HCT116 (cell line): ENCODE measurements around the gene KCTD1. TPM values are rescaled to one million over a fixed set of nuclear protein-coding genes. Genes with fewer than 3 reads are reported as not detected.

Experiments used
- ATAC-seq: fragments of 200-7000 bp; cut with Tn5 transposase; 2 replicates; pipeline ENCODE4 v1.9.1; 2020; ENCODE audit warnings: mild to moderate bottlenecking, moderate library complexity
- BruUV-seq: library from RNA; stranded (reverse); fragments of 400-500 nt; replicated peaks from 2 replicates; lab custom pipeline; 2021; lab: Mats Ljungman, UMichigan
- CTCF ChIA-PET: fragments of 300-600 bp; sonication (Branson Sonifier 250); formaldehyde crosslinking; loops from one replicate; lab custom pipeline; 2021; ENCODE audit warnings: antibody characterized with exemption; lab: Charles Lee
- POLR2A ChIA-PET: fragments of 300-600, 350-600 bp; sonication (Branson Sonifier 250); formaldehyde crosslinking; loops from one replicate; lab custom pipeline; 2021; ENCODE audit warnings: antibody characterized with exemption; lab: Charles Lee
- RAD21 ChIA-PET, 2 experiments: fragments of 300-600 bp; sonication (Branson Sonifier 250); formaldehyde crosslinking; loops; one replicate each; lab custom pipeline; 2023; ENCODE audit warnings: low total read pairs in 2 of 2; ENCODE audit not compliant: uncharacterized antibody in 2 of 2, unreplicated experiment in 2 of 2, low non-redundant PET in 1 of 2; lab: Charles Lee
- DNase-seq: peaks from one replicate; pipeline ENCODE4 v3.0.0-alpha.2; 2010; ENCODE audit warnings: low read depth, low spot score
- H2AFZ ChIP-seq: fragments of 200-600 bp; shearing (Covaris generic), sonication (generic); 2 replicates; pipeline ENCODE4 v1.6.1; 2017; ENCODE audit warnings: low read depth, mixed run types, mixed read lengths, antibody characterized with exemption, low read length; ENCODE audit not compliant: poor library complexity, severe bottlenecking
- H3K27ac ChIP-seq: 2 replicates; pipeline ENCODE4 v1.5.1; 2012; ENCODE audit warnings: low read depth, low read length
- H3K27me3 ChIP-seq: fragments of 200-600 bp; sonication (generic); 2 replicates; pipeline ENCODE4 v1.6.1; 2016; ENCODE audit warnings: mixed run types, low read length, mixed read lengths; ENCODE audit not compliant: insufficient read depth
- H3K36me3 ChIP-seq, 2 experiments: fragments of 200-500 bp in 1 of 2; fragments of 200-600 bp in 1 of 2; sonication (Bioruptor generic) in 1 of 2; sonication (generic) in 1 of 2; 2 replicates each; pipeline versions ENCODE4 v1.5.1 to v1.6.1; 2014 to 2016; ENCODE audit warnings: low read length in 2 of 2, inconsistent platforms in 1 of 2, mixed read lengths in 1 of 2, mixed run types in 1 of 2; ENCODE audit not compliant: insufficient read depth in 2 of 2, control insufficient read depth in 1 of 2
- H3K4me1 ChIP-seq, 2 experiments: fragments of 200-600 bp in 1 of 2; sonication (generic) in 1 of 2; 2 replicates each; pipeline versions ENCODE4 v1.5.1 to v1.6.1; 2012 to 2017; ENCODE audit warnings: low read length in 2 of 2, inconsistent platforms in 1 of 2, mild to moderate bottlenecking in 1 of 2, mixed read lengths in 1 of 2, mixed run types in 1 of 2, moderate library complexity in 1 of 2; ENCODE audit not compliant: insufficient read depth in 2 of 2, control insufficient read depth in 1 of 2
- H3K4me2 ChIP-seq: fragments of 200-600 bp; sonication (generic); 2 replicates; pipeline ENCODE4 v1.6.1; 2017; ENCODE audit warnings: mixed run types, low read length, mixed read lengths
- H3K4me3 ChIP-seq, 2 experiments: fragments of 200-600 bp in 1 of 2; sonication (generic) in 1 of 2; replicated peaks in 1 of 2; 2 replicates each; pipeline ENCODE4 v1.5.1; 2011 to 2016; ENCODE audit warnings: low read length in 2 of 2, control low read depth in 1 of 2, low read depth in 1 of 2, mild to moderate bottlenecking in 1 of 2, mixed read lengths in 1 of 2, mixed run types in 1 of 2
- H3K79me2 ChIP-seq: fragments of 200-600 bp; sonication (generic); 2 replicates; pipeline ENCODE4 v1.6.1; 2017; ENCODE audit warnings: mild to moderate bottlenecking, mixed run types, low read length, moderate library complexity, mixed read lengths; ENCODE audit not compliant: insufficient read depth
- H3K9ac ChIP-seq: fragments of 200-600 bp; sonication (generic); 2 replicates; pipeline ENCODE4 v1.6.1; 2016; ENCODE audit warnings: low read length, mixed read lengths
- H3K9me2 ChIP-seq: fragments of 200-600 bp; sonication (generic), shearing (Covaris generic); 2 replicates; pipeline ENCODE4 v1.6.1; 2017; ENCODE audit warnings: mixed run types, mild to moderate bottlenecking, moderate library complexity; ENCODE audit not compliant: insufficient read depth
- H3K9me3 ChIP-seq, 2 experiments: fragments of 200-500 bp in 1 of 2; fragments of 200-600 bp in 1 of 2; sonication (Bioruptor generic) in 1 of 2; sonication (generic) in 1 of 2; 2 replicates each; pipeline ENCODE4 v1.6.1; 2014 to 2017; ENCODE audit warnings: low read length in 2 of 2, mixed read lengths in 2 of 2, inconsistent platforms in 1 of 2, low read depth in 1 of 2, mild to moderate bottlenecking in 1 of 2, mixed run types in 1 of 2, moderate library complexity in 1 of 2; ENCODE audit not compliant: control insufficient read depth in 1 of 2, insufficient read depth in 1 of 2
- H4K20me1 ChIP-seq: fragments of 200-600 bp; sonication (generic), shearing (Covaris generic); 2 replicates; pipeline ENCODE4 v1.6.1; 2017; ENCODE audit warnings: mixed run types, mild to moderate bottlenecking, moderate library complexity; ENCODE audit not compliant: insufficient read depth
- EZH2phosphoT487 ChIP-seq: fragments of 200-600 bp; IDR thresholded peaks from 2 replicates; pipeline ENCODE4 v1.6.1; 2018; ENCODE audit warnings: antibody characterized with exemption, borderline replicate concordance
- JUND ChIP-seq: IDR thresholded peaks from 2 replicates; pipeline ENCODE4 v1.6.1; 2012
- SIN3A ChIP-seq: IDR thresholded peaks from 2 replicates; pipeline ENCODE4 v1.6.1; 2012; ENCODE audit warnings: low read depth
- SRF ChIP-seq: IDR thresholded peaks from 2 replicates; pipeline ENCODE4 v1.6.1; 2012; ENCODE audit warnings: low read depth
- YY1 ChIP-seq: IDR thresholded peaks from 2 replicates; pipeline ENCODE4 v1.6.1; 2011; ENCODE audit warnings: low read length, low read depth, moderate library complexity, mild to moderate bottlenecking; ENCODE audit not compliant: insufficient replicate concordance; ENCODE audit errors: extremely low read depth
- ZNF274 ChIP-seq: fragments of 200-500 bp; sonication (Bioruptor generic); IDR thresholded peaks from 2 replicates; pipeline ENCODE4 v1.6.1; 2014; ENCODE audit warnings: mild to moderate bottlenecking, low read depth, low read length, inconsistent platforms
- intact Hi-C: fragments of 100-400 bp; cut with micrococcal nuclease; formaldehyde crosslinking; loops from 2 replicates; pipeline ENCODE4 v1.10.0; 2022
- total RNA-seq: library from RNA; stranded (reverse); gene quantifications from one replicate; pipeline ENCODE4 v1.2.1, GENCODE V29; 2021; ENCODE audit not compliant: unreplicated experiment

KCTD1 gene
- total RNA-seq, 1 experiment from 2014 or later = 16.8 TPM

DNA sequence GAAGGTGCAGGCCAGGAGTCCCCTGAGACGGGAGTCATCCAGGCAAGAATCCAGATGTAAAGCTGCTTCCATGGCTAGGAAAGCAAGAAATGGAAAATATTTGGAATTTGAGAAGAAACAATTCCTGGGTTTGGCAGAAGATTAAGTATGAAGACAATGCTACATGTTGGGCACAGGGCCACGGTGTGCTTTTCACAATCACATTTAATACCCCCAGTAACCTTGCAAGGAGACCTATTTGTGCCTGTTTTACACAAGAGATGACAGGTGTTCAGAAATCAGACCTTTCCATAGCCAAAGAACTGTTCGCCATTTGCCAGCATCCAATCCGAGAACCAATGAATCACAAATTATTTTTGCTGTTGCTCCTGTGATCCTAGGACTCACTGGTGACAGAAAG, 50.5 kb downstream of the KCTD1 start:
- H3K4me3 ChIP-seq = no peak overlapping the region
- no peaks in the 10 kb centered on the region for H3K79me2 ChIP-seq
- no TSS peak for BruUV-seq
- no peak overlapping the region for H3K27ac ChIP-seq
- DNase-seq = no peak
- no peaks in the 10 kb centered on the region for H3K27me3 ChIP-seq
- no peaks in the 10 kb centered on the region for H3K9me3 ChIP-seq
- no peak for ATAC-seq
- H3K9me2 ChIP-seq = no peaks in the 10 kb centered on the region
- no peaks in the 10 kb centered on the region for H3K36me3 ChIP-seq
- H4K20me1 ChIP-seq = no peaks in the 10 kb centered on the region
- no peak for TF ChIP-seq EZH2phosphoT487
- ChIA-PET POLR2A (no interaction called here), RAD21 (no interaction called here), CTCF (no interaction called here)
- intact Hi-C loops = loop anchor here (5.0 kb wide), 1 partner anchor 39 kb away; no protein-coding TSS in a partner anchor
- H2AFZ ChIP-seq = no peak overlapping the region
- H3K9ac ChIP-seq = no peak overlapping the region
- H3K4me1 ChIP-seq = peaks cover 6 to 7% of the 10 kb centered on the region in 2 experiments
- no peak overlapping the region for H3K4me2 ChIP-seq

DNA sequence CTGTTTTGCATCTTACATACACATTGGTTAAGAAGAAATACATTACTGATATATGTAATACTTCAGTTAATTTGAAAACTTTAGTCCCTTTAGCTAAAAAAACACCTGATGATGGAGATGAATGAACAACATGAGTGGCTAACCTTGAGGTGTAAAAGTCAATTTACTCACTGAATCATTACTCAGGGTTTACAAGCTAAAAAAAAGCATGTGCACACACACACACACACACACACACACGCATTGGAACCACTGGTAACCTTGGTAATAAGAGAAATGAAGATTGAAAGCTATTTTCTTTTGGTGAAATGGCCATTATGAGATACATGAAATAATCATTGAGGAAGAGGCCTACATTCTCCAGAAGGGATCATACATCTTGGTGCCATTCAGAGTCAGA, 51.8 kb downstream of the KCTD1 start:
- CTCF ChIA-PET = no interaction called here
- no peak overlapping the region for H3K9ac ChIP-seq
- POLR2A ChIA-PET = no interaction called here
- H3K79me2 ChIP-seq = no peaks in the 10 kb centered on the region
- H3K27me3 ChIP-seq = no peaks in the 10 kb centered on the region
- peaks cover 10 to 11% of the 10 kb centered on the region in 2 experiments for H3K4me1 ChIP-seq
- no peak overlapping the region for H3K27ac ChIP-seq
- no peaks in the 10 kb centered on the region for H4K20me1 ChIP-seq
- H3K4me2 ChIP-seq = no peak overlapping the region
- no peaks in the 10 kb centered on the region for H3K9me2 ChIP-seq
- ATAC-seq = no peak
- H3K36me3 ChIP-seq = no peaks in the 10 kb centered on the region
- BruUV-seq = no TSS peak
- no peak overlapping the region for H3K4me3 ChIP-seq
- intact Hi-C loops = loop anchor here (5.0 kb wide), 1 partner anchor 41 kb away; no protein-coding TSS in a partner anchor
- H2AFZ ChIP-seq = no peak overlapping the region
- TF ChIP-seq YY1 = no peak
- TF ChIP-seq JUND = no peak
- no peak for TF ChIP-seq SRF
- no peak for TF ChIP-seq ZNF274
- no peak for TF ChIP-seq SIN3A
- no peaks in the 10 kb centered on the region for H3K9me3 ChIP-seq
- no peak for DNase-seq
- RAD21 ChIA-PET = no interaction called here
